IMR-90 (cell line): Measurements from ENCODE around the gene RDH16. TPM values are rescaled to one million over a fixed set of nuclear protein-coding genes. Genes with fewer than 3 reads are reported as not detected.

Source experiments
- ATAC-seq: fragments of 200-7000 bp; cut with Tn5 transposase; 2 replicates; pipeline ENCODE4 v1.9.1; 2020; ENCODE audit warnings: low read depth, mild to moderate bottlenecking, moderate library complexity
- BruUV-seq: library from RNA; stranded (reverse); fragments of 400-500 nt; replicated peaks from 2 replicates; lab custom pipeline; 2021; lab: Mats Ljungman, UMichigan
- CTCF ChIA-PET: fragments of 300-600 bp; formaldehyde crosslinking; extraction: SDS; loops from one replicate; lab custom pipeline; 2021; ENCODE audit warnings: antibody characterized with exemption; lab: Yijun Ruan, JAX
- POLR2A ChIA-PET: fragments of 300-600 bp; sonication (Branson Sonifier 250); formaldehyde crosslinking; loops from one replicate; lab custom pipeline; 2022; ENCODE audit warnings: antibody characterized with exemption; ENCODE audit not compliant: unreplicated experiment; lab: Charles Lee
- DNase-seq: peaks from one replicate; pipeline ENCODE4 v3.0.0; 2013
- H2AFZ ChIP-seq: replicated peaks from 2 replicates; pipeline ENCODE3; 2013; ENCODE audit warnings: low read length, mild to moderate bottlenecking; ENCODE audit not compliant: poor library complexity
- H2AK5ac ChIP-seq: 2 replicates; pipeline ENCODE4 v1.6.1; 2013; ENCODE audit warnings: low read depth, low read length, inconsistent platforms
- H2AK9ac ChIP-seq: replicated peaks from 2 replicates; pipeline ENCODE3; 2013; ENCODE audit warnings: mild to moderate bottlenecking, low read depth, low read length, moderate library complexity; ENCODE audit not compliant: poor library complexity
- H2BK120ac ChIP-seq: 2 replicates; pipeline ENCODE4 v1.6.1; 2013; ENCODE audit warnings: low read depth, low read length, inconsistent platforms
- H2BK15ac ChIP-seq: 3 replicates; pipeline ENCODE4 v1.6.1; 2013; ENCODE audit warnings: low read depth, low read length, inconsistent platforms
- H2BK20ac ChIP-seq: 2 replicates; pipeline ENCODE4 v1.6.1; 2013; ENCODE audit warnings: low read depth, mild to moderate bottlenecking, inconsistent platforms, low read length, moderate library complexity
- H2BK5ac ChIP-seq: 2 replicates; pipeline ENCODE4 v1.6.1; 2013; ENCODE audit warnings: mild to moderate bottlenecking, low read depth, low read length, inconsistent platforms; ENCODE audit not compliant: poor library complexity, severe bottlenecking
- H3K14ac ChIP-seq: replicated peaks from 2 replicates; pipeline ENCODE4 v1.6.1; 2013; ENCODE audit warnings: low read depth, low read length, inconsistent platforms
- H3K18ac ChIP-seq: 2 replicates; pipeline ENCODE4 v1.6.1; 2013; ENCODE audit warnings: low read depth, low read length, control low read depth
- H3K23ac ChIP-seq: 2 replicates; pipeline ENCODE4 v1.6.1; 2013; ENCODE audit warnings: low read depth, low read length, inconsistent platforms
- H3K27ac ChIP-seq: 2 replicates; pipeline ENCODE4 v1.5.1; 2013; ENCODE audit warnings: mild to moderate bottlenecking, control low read depth, low read length; ENCODE audit not compliant: insufficient read depth
- H3K27me3 ChIP-seq: 2 replicates; pipeline ENCODE4 v1.6.1; 2013; ENCODE audit warnings: low read length; ENCODE audit not compliant: control insufficient read depth, insufficient read depth
- H3K36me3 ChIP-seq: 2 replicates; pipeline ENCODE4 v1.6.1; 2013; ENCODE audit warnings: low read length, mixed read lengths; ENCODE audit not compliant: control insufficient read depth, insufficient read depth
- H3K4ac ChIP-seq: 2 replicates; pipeline ENCODE4 v1.6.1; 2013; ENCODE audit warnings: low read depth, low read length, inconsistent platforms
- H3K4me1 ChIP-seq: 2 replicates; pipeline ENCODE4 v1.6.1; 2013; ENCODE audit warnings: low read length, mixed read lengths; ENCODE audit not compliant: control insufficient read depth, insufficient read depth
- H3K4me2 ChIP-seq: 2 replicates; pipeline ENCODE4 v1.6.1; 2013; ENCODE audit warnings: low read depth, mild to moderate bottlenecking, control low read depth, low read length, moderate library complexity
- H3K4me3 ChIP-seq: 2 replicates; pipeline ENCODE4 v1.5.1; 2013; ENCODE audit warnings: low read depth, mild to moderate bottlenecking, control low read depth, low read length, moderate library complexity; ENCODE audit not compliant: insufficient read depth
- H3K56ac ChIP-seq: 2 replicates; pipeline ENCODE4 v1.6.1; 2013; ENCODE audit warnings: low read length, inconsistent platforms; ENCODE audit not compliant: insufficient read depth; ENCODE audit errors: extremely low read depth
- H3K79me1 ChIP-seq, 2 experiments: 2 replicates each; pipeline ENCODE4 v1.6.1; 2013; ENCODE audit warnings: low read length in 2 of 2, inconsistent platforms in 1 of 2, low read depth in 1 of 2
- H3K9ac ChIP-seq: 2 replicates; pipeline ENCODE4 v1.6.1; 2013; ENCODE audit warnings: low read depth, low read length, control low read depth
- H3K9me1 ChIP-seq: 2 replicates; pipeline ENCODE4 v1.6.1; 2013; ENCODE audit warnings: low read length, inconsistent platforms; ENCODE audit not compliant: insufficient read depth
- H3K9me3 ChIP-seq: 2 replicates; pipeline ENCODE4 v1.6.1; 2013; ENCODE audit warnings: low read length; ENCODE audit not compliant: control insufficient read depth, insufficient read depth
- H4K20me1 ChIP-seq: 2 replicates; pipeline ENCODE4 v1.6.1; 2013; ENCODE audit warnings: low read length, inconsistent platforms; ENCODE audit not compliant: insufficient read depth
- H4K5ac ChIP-seq: 2 replicates; pipeline ENCODE4 v1.6.1; 2013; ENCODE audit warnings: mild to moderate bottlenecking, low read depth, low read length, control low read depth
- H4K8ac ChIP-seq, 2 experiments: 2 replicates each; pipeline ENCODE4 v1.6.1; 2013; ENCODE audit warnings: low read depth in 2 of 2, low read length in 2 of 2, control low read depth in 1 of 2, inconsistent platforms in 1 of 2
- H4K91ac ChIP-seq: 2 replicates; pipeline ENCODE4 v1.6.1; 2013; ENCODE audit warnings: low read depth, low read length, inconsistent platforms; ENCODE audit not compliant: insufficient read depth
- BHLHE40 ChIP-seq: fragments of 150-350 bp; IDR thresholded peaks from 2 replicates; pipeline ENCODE4 v1.6.1; 2016; ENCODE audit warnings: mild to moderate bottlenecking, low read depth, low read length
- CEBPB ChIP-seq: IDR thresholded peaks from 2 replicates; pipeline ENCODE4 v1.6.1; 2012; ENCODE audit warnings: low read depth, low read length, improper control_type of control experiment
- CTCF ChIP-seq: conservative IDR thresholded peaks from 2 replicates; pipeline ENCODE4 v1.5.1; 2012; ENCODE audit warnings: mild to moderate bottlenecking, low read depth, low read length, improper control_type of control experiment
- ELK1 ChIP-seq: fragments of 150-350 bp; IDR thresholded peaks from 2 replicates; pipeline ENCODE4 v1.6.1; 2016; ENCODE audit warnings: low read depth, mild to moderate bottlenecking, low read length, moderate library complexity, borderline replicate concordance
- FOS ChIP-seq: fragments of 150-350 bp; IDR thresholded peaks from 2 replicates; pipeline ENCODE4 v1.6.1; 2016; ENCODE audit warnings: low read depth, low read length
- MAFK ChIP-seq: IDR thresholded peaks from 2 replicates; pipeline ENCODE4 v1.6.1; 2012; ENCODE audit warnings: low read depth, low read length, improper control_type of control experiment
- MAZ ChIP-seq: IDR thresholded peaks from 2 replicates; pipeline ENCODE4 v1.6.1; 2012; ENCODE audit warnings: low read depth, mild to moderate bottlenecking, low read length, improper control_type of control experiment, moderate library complexity, borderline replicate concordance
- POLR2A ChIP-seq: IDR thresholded peaks from 2 replicates; pipeline ENCODE4 v1.6.1; 2012; ENCODE audit warnings: mild to moderate bottlenecking, low read depth, low read length
- RAD21 ChIP-seq: IDR thresholded peaks from 2 replicates; pipeline ENCODE4 v1.6.1; 2012; ENCODE audit warnings: low read length, improper control_type of control experiment
- SMC3 ChIP-seq: fragments of 150-350 bp; IDR thresholded peaks from 2 replicates; pipeline ENCODE4 v1.6.1; 2016; ENCODE audit warnings: low read depth, mild to moderate bottlenecking, antibody characterized with exemption, low read length, moderate library complexity
- WGBS, 2 experiments: methylation state at CpG; one replicate each; pipeline versions ENCODE4 v1.1.5 to v1.1.7; 2013; ENCODE audit warnings: missing lambda C conversion rate in 2 of 2; ENCODE audit not compliant: insufficient read length in 1 of 2; ENCODE audit errors: extremely low coverage in 2 of 2; 5-methylcytosine and 5-hydroxymethylcytosine counted together
- dilution Hi-C: fragments of 300-500 bp; cut with HindIII; formaldehyde crosslinking; loops from one replicate; pipeline ENCODE4 v1.14.3; 2018; ENCODE audit warnings: low sequenced_read_pairs; ENCODE audit not compliant: unreplicated experiment
- in situ Hi-C: fragments of 300-500 bp; cut with MboI; formaldehyde crosslinking; loops from 3 replicates; pipeline ENCODE4 v1.14.3; 2019; ENCODE audit warnings: low sequenced_read_pairs, inconsistent platforms, mixed read lengths
- intact Hi-C: fragments of 100-400 bp; cut with micrococcal nuclease; formaldehyde crosslinking; loops from 2 replicates; pipeline ENCODE4 v1.10.0; 2022
- polyA plus RNA-seq, 3 experiments: library from polyadenylated mRNA; depleted of rRNA; stranded (reverse); fragments of >200 nt; gene quantifications; 2 replicates each; pipeline ENCODE4 v1.2.3, GENCODE V29; 2012; ENCODE audit warnings: low replicate concordance in 1 of 3
- total RNA-seq: library from RNA; depleted of rRNA; stranded (reverse); fragments of >200 nt; gene quantifications from 2 replicates; pipeline ENCODE4 v1.2.3, GENCODE V29; 2012

Gene RDH16
- total and polyA plus RNA-seq, 2 of the 4 experiments (the other 2 are of a cell fraction), result not detected

- H3K18ac ChIP-seq, result no peak overlapping the region
- H2AFZ ChIP-seq, result no peak overlapping the region
- no peaks in the 10 kb centered on the region for H4K20me1 ChIP-seq
- H2BK120ac ChIP-seq, result no peak overlapping the region
- H3K36me3 ChIP-seq, result no peaks in the 10 kb centered on the region
- ATAC-seq, result no peak
- no peak overlapping the region for H2BK15ac ChIP-seq
- no peak overlapping the region for H3K4me2 ChIP-seq
- BruUV-seq, result no TSS peak
- no peak overlapping the region for H3K4ac ChIP-seq
- WGBS, 2 experiments, result no CpG with 5 or more reads among the region's 2 CpGs
- no peak overlapping the region for H3K4me3 ChIP-seq
- H3K56ac ChIP-seq, result no peak overlapping the region
- H4K8ac ChIP-seq, result no peak overlapping the region
- H2AK9ac ChIP-seq, result no peak overlapping the region
- no peak overlapping the region for H2BK5ac ChIP-seq
- H4K5ac ChIP-seq, result no peak overlapping the region
- no peaks in the 10 kb centered on the region for H3K4me1 ChIP-seq
- 0 out of 2 replicates have a peak, but pooled peaks cover 5% of the 10 kb centered on the region for H3K9me1 ChIP-seq
- CTCF ChIA-PET, result no interaction called here
- TF ChIP-seq MAFK (no peak), CTCF (no peak), MAZ (no peak), RAD21 (no peak), SMC3 (no peak), POLR2A (no peak), ELK1 (no peak), CEBPB (no peak), FOS (no peak), BHLHE40 (no peak)
- H3K14ac ChIP-seq, result no peak overlapping the region
- H3K9me3 ChIP-seq, result peaks cover 6% of the 10 kb centered on the region
- no peak overlapping the region for H2BK20ac ChIP-seq
- no peak for DNase-seq
- peaks cover 38% of the 10 kb centered on the region for H3K27me3 ChIP-seq
- no peak overlapping the region for H3K27ac ChIP-seq
- dilution Hi-C loops (no loop called here), in situ Hi-C loops (no loop called here), intact Hi-C loops (no loop called here)
- no peak overlapping the region for H3K23ac ChIP-seq
- H3K79me1 ChIP-seq, result no peaks in the 10 kb centered on the region
- H2AK5ac ChIP-seq, result no peak overlapping the region
- no peak overlapping the region for H4K91ac ChIP-seq
- no peak overlapping the region for H3K9ac ChIP-seq
- POLR2A ChIA-PET, result no interaction called here
These were observed 1.0 kb upstream of the RDH16 start for GRCh38 chr12:56958422-56958821.
